DND-41 (cell line): Measurements from ENCODE around the gene ADGRF1.

Experiments used
- ATAC-seq: fragments of 200-7000 bp; cut with Tn5 transposase; 3 replicates; pipeline ENCODE4 v1.9.1; 2021; ENCODE audit warnings: low read depth; ENCODE audit not compliant: insufficient read depth
- DNase-seq: peaks from one replicate; pipeline ENCODE4 v3.0.0-alpha.2; 2020
- H2AFZ ChIP-seq: 2 replicates; pipeline ENCODE4 v1.6.0; 2012; ENCODE audit warnings: low read depth, low read length
- H3K27ac ChIP-seq: 2 replicates; pipeline ENCODE4 v1.5.1; 2012; ENCODE audit warnings: low read length, inconsistent platforms
- H3K27me3 ChIP-seq: fragments of 200-600 bp; sonication (generic); 2 replicates; pipeline ENCODE4 v1.6.0; 2012; ENCODE audit warnings: low read length, mild to moderate bottlenecking, inconsistent platforms; ENCODE audit not compliant: insufficient read depth, poor library complexity
- H3K36me3 ChIP-seq: 2 replicates; pipeline ENCODE4 v1.5.1; 2012; ENCODE audit warnings: low read length, inconsistent platforms; ENCODE audit not compliant: insufficient read depth
- H3K4me1 ChIP-seq: 2 replicates; pipeline ENCODE4 v1.5.1; 2012; ENCODE audit warnings: mild to moderate bottlenecking, low read length; ENCODE audit not compliant: insufficient read depth
- H3K4me2 ChIP-seq: 2 replicates; pipeline ENCODE4 v1.6.0; 2012; ENCODE audit warnings: mild to moderate bottlenecking, moderate library complexity, low read length, inconsistent platforms; ENCODE audit not compliant: insufficient read depth
- H3K4me3 ChIP-seq, 2 experiments: fragments of 200-600 bp in 1 of 2; shearing (Covaris generic) in 1 of 2; 2 replicates each; pipeline ENCODE4 v1.5.1; 2012 to 2016; ENCODE audit warnings: inconsistent platforms in 2 of 2, low read length in 2 of 2, mild to moderate bottlenecking in 2 of 2, low read depth in 1 of 2, moderate library complexity in 1 of 2
- H3K79me2 ChIP-seq: 2 replicates; pipeline ENCODE4 v1.6.0; 2012; ENCODE audit warnings: low read length, inconsistent platforms; ENCODE audit not compliant: insufficient read depth
- H3K9ac ChIP-seq: 2 replicates; pipeline ENCODE4 v1.6.0; 2012; ENCODE audit warnings: low read depth, mild to moderate bottlenecking, inconsistent platforms, low read length, moderate library complexity
- H3K9me3 ChIP-seq: 2 replicates; pipeline ENCODE4 v1.5.1; 2012; ENCODE audit warnings: low read length, moderate library complexity, mild to moderate bottlenecking, inconsistent platforms; ENCODE audit not compliant: insufficient read depth, severe bottlenecking
- H4K20me1 ChIP-seq: 2 replicates; pipeline ENCODE4 v1.6.0; 2012; ENCODE audit warnings: low read length; ENCODE audit not compliant: insufficient read depth
- CTCF ChIP-seq: IDR thresholded peaks from 2 replicates; pipeline ENCODE4 v1.5.1; 2012; ENCODE audit warnings: borderline replicate concordance, low read length, moderate library complexity, mild to moderate bottlenecking; ENCODE audit not compliant: poor library complexity, severe bottlenecking; ENCODE audit errors: extremely low read depth
- EZH2 ChIP-seq: IDR thresholded peaks from 3 replicates; pipeline ENCODE4 v1.6.1; 2012; ENCODE audit warnings: borderline replicate concordance, low read depth, mild to moderate bottlenecking, moderate library complexity, low read length, inconsistent platforms; ENCODE audit not compliant: severe bottlenecking

ADGRF1 gene

GRCh38 chr6:46973029-46973428 is 69.1 kb downstream of the ADGRF1 start:
- no peak overlapping the region for H2AFZ ChIP-seq
- H3K79me2 ChIP-seq: no peaks in the 10 kb centered on the region
- TF ChIP-seq CTCF (no peak), EZH2 (no peak)
- no peaks in the 10 kb centered on the region for H3K4me1 ChIP-seq
- H4K20me1 ChIP-seq: no peaks in the 10 kb centered on the region
- no peak overlapping the region for H3K4me2 ChIP-seq
- H3K27me3 ChIP-seq: no peaks in the 10 kb centered on the region
- no peak overlapping the region for H3K27ac ChIP-seq
- no peaks in the 10 kb centered on the region for H3K9me3 ChIP-seq
- H3K9ac ChIP-seq: no peak overlapping the region
- no peaks in the 10 kb centered on the region for H3K36me3 ChIP-seq
- ATAC-seq (no peak), DNase-seq (no peak)
- H3K4me3 ChIP-seq: no peak overlapping the region

- Histone ChIP-seq H4K20me1 (no peaks in the 10 kb centered on the region), H3K9me3 (no peaks in the 10 kb centered on the region), H3K27ac (no peak overlapping the region), H3K36me3 (no peaks in the 10 kb centered on the region), H3K4me1 (no peaks in the 10 kb centered on the region), H3K4me2 (no peak overlapping the region), H3K9ac (no peak overlapping the region), H2AFZ (no peak overlapping the region), H3K79me2 (no peaks in the 10 kb centered on the region), H3K4me3 (no peak overlapping the region), H3K27me3 (no peaks in the 10 kb centered on the region)
- no peak for ATAC-seq
- DNase-seq: no peak
- no peak for TF ChIP-seq CTCF
- TF ChIP-seq EZH2: no peak
These were observed 69.6 kb downstream of the ADGRF1 start for GRCh38 chr6:46972531-46972930.

GRCh38 chr6:46969206-46969605 is 72.9 kb downstream of the ADGRF1 start:
- no peak overlapping the region for H3K9ac ChIP-seq
- H3K79me2 ChIP-seq: no peaks in the 10 kb centered on the region
- DNase-seq (no peak), ATAC-seq (no peak)
- no peaks in the 10 kb centered on the region for H4K20me1 ChIP-seq
- H3K4me2 ChIP-seq: no peak overlapping the region
- H3K4me1 ChIP-seq: no peaks in the 10 kb centered on the region
- H3K27ac ChIP-seq: no peak overlapping the region
- no peak overlapping the region for H2AFZ ChIP-seq
- no peaks in the 10 kb centered on the region for H3K36me3 ChIP-seq
- no peak for TF ChIP-seq EZH2
- TF ChIP-seq CTCF: no peak
- no peaks in the 10 kb centered on the region for H3K9me3 ChIP-seq
- no peaks in the 10 kb centered on the region for H3K27me3 ChIP-seq
- H3K4me3 ChIP-seq: no peak overlapping the region

DNA sequence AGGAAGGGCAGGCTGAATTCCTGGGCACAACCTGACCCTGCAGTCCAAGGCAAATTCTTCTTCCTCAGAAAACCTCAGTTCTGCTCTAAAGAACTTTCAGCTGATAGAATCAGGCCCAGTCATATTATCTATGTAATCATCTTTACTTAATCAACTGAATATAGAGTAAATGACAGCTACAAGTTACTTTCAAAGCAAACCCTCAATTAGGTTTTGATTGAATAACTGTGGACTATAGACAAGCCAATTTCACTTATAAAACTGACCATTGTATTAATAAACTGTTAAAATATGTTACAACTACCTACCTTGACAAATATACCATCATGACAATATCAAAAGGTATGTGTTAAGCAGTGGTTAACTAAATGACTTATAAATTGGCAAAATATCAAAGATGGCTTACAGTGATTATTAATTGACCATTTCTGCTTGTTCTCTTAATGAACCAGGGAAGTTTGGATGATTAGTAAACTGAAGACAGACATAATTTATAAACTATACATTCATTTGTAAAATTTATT is 74.2 kb downstream of the ADGRF1 start:
- Histone ChIP-seq H4K20me1 (no peaks in the 10 kb centered on the region), H3K9me3 (no peaks in the 10 kb centered on the region), H3K9ac (no peak overlapping the region), H3K4me2 (no peak overlapping the region), H3K36me3 (no peaks in the 10 kb centered on the region), H2AFZ (no peak overlapping the region), H3K4me3 (no peak overlapping the region), H3K79me2 (no peaks in the 10 kb centered on the region), H3K27ac (no peak overlapping the region), H3K4me1 (no peaks in the 10 kb centered on the region), H3K27me3 (no peaks in the 10 kb centered on the region)
- TF ChIP-seq CTCF (no peak), EZH2 (no peak)
- ATAC-seq: no peak
- DNase-seq: no peak
